TTC549 (cell line): ENCODE results near the gene ZBTB20.
"Not testable (repeated sequence)": the region's sequence is repeated elsewhere in the genome, so short reads cannot be mapped to it uniquely, and the experiment has no call there.

Experiments
- FAIRE-seq: peaks from 2 replicates; lab custom pipeline; 2012; peaks lifted over from hg19 to GRCh38; lab: Jason Lieb, UNC

ZBTB20 gene

GRCh38 chr3:115147329-115148141, 447 bp upstream of the ZBTB20 start:
- FAIRE-seq, result peak; percentile 93

DNA sequence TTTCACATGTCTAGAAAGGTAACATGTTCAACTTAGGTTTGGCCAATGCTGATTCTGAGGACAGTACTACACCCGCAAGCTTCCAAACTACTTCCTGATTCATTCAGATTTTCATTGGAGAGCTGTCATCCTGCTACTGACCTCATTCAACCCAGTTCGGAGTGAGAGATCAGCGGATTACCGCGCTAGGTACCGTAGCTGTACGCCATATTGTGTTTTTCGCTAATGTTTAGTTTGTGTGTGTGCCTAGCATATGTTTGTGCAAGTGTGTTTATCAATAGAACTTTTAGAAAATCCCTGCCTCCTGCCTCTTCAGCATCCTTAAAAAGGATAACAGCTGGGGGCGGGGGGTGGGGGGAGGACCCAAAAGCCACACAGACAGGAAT, 1.1 kb downstream of the ZBTB20 start:
- FAIRE-seq, result no peak

- FAIRE-seq, result no peak
These were observed 5.9 kb downstream of the ZBTB20 start for GRCh38 chr3:115141033-115141757.

GRCh38 chr3:115139072-115139471, 8.0 kb downstream of the ZBTB20 start:
- FAIRE-seq, result no peak

GRCh38 chr3:115134648-115135347, 12.3 kb downstream of the ZBTB20 start:
- no peak for FAIRE-seq

DNA sequence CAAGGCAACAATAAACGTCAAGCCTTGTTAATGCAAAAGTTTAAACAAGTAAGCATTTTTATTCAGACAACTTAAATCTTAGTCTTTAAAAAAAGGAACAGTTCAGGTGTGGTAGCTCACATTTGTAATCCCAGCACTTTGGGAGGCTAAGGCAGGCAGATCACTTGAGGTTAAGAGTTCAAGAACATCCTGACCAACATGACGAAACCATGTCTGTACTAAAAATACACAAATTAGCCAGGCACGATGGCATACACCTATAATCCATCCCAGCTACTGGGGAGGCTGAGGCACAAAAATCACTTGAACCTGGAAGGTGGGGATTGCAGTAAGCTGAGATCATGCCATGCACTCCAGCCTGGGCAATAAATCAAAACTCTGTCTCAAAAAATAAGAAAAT, 19.9 kb downstream of the ZBTB20 start:
- FAIRE-seq, result no peak

GRCh38 chr3:115120597-115120996, 26.5 kb downstream of the ZBTB20 start:
- no peak for FAIRE-seq

DNA sequence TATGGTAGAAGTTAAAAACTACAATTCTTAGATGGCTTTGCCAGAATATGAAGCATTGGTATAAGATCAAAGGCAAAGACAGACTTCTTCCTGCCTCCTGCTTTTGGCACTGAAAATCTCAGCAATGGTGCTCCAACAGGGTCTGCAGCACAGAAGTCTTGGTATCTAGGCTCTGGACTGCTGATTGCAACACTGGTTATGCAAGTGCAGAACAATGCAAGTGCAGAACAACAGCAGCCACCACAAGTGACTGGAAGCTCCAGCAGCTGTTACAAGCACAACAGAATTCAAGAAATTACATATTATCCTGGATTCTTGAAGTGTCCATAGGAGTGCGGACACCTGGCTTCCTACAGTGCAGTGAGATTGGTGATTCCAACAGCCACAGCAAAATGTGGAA, 33.7 kb downstream of the ZBTB20 start:
- no peak for FAIRE-seq

DNA sequence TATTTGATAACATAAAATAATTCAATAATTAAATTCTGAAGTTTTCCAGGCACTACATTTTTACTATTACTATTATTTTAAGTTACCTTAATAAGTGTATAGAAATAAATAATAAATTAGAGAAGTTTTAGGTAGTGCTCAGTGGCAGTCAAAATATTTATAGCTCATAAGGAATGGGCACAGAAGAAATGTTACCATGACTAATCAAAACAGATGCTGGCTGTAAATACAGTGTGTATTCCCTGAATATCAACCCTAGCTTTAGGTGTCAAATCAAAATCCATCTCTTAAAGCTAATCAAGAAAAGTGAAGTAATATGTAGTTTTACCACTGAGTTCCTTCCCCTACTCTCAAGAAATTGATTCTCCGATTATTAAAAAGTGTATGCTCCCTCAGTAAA, 35.5 kb downstream of the ZBTB20 start:
- no peak for FAIRE-seq

- FAIRE-seq, result no peak
These were observed 36.3 kb downstream of the ZBTB20 start for GRCh38 chr3:115110830-115111229.

GRCh38 chr3:115110066-115110465, 37.0 kb downstream of the ZBTB20 start:
- FAIRE-seq, result not testable (repeated sequence)

- no peak for FAIRE-seq
These were observed 38.5 kb downstream of the ZBTB20 start for GRCh38 chr3:115108614-115109013.

- FAIRE-seq, result no peak
These were observed 45.0 kb downstream of the ZBTB20 start for GRCh38 chr3:115102046-115102445.

DNA sequence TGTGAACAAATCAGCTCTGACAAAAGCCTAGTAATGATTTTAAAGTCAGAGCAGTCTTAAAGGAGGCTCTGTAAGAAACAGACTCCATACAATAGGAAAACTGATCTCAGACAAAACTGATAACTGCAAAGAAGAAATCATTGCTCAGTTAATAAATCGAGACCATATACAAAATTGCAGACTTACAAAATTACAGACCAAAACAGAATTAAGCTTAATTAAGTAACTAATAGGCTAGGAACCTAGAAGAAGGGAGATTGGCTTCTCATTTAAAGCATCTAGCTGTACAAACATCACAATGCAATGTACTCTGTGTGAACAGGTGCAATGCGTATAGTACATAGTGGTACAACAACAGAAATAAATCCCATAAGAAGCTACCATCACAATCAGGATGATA, 46.3 kb downstream of the ZBTB20 start:
- FAIRE-seq, result no peak

- FAIRE-seq, result no peak
These were observed 47.0 kb downstream of the ZBTB20 start for GRCh38 chr3:115099986-115100571.

DNA sequence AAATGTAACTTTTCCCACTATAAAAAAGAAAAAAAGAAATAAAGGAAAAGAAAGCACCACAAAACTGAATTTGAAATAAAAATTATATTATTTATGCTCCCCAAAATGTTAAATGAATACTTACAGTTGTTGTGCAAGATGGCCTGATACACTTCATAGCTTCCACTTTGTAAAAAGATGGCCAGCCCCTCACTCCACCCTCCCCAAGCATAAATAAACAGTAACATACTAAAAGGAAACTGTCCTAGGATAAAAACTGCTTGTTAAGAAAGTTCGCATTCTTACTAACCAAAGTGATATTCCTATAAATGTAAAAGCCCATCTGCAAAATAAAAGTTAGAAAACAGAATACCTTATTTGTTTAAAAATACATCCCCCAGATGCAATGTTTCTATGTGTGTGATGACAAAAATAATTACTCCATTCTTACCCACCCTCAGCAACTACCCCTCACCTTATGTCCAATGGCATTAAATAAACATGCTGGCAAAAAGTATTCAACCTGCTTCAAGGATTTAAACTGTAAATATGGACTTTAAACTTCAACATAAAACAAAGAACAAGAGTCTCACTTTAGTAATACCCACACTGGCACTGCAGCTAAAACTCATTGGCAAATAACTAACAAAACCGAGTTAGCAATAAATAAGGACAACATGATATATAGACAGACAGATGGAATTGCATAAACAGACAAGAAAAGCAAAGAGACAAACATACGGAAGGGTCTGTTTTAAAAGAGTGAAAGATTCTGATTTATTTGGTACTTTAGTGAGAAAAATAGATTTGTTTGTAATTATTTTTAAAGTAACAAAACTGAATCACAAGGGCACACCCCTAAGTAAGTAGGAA, 47.7 kb downstream of the ZBTB20 start:
- no peak for FAIRE-seq

DNA sequence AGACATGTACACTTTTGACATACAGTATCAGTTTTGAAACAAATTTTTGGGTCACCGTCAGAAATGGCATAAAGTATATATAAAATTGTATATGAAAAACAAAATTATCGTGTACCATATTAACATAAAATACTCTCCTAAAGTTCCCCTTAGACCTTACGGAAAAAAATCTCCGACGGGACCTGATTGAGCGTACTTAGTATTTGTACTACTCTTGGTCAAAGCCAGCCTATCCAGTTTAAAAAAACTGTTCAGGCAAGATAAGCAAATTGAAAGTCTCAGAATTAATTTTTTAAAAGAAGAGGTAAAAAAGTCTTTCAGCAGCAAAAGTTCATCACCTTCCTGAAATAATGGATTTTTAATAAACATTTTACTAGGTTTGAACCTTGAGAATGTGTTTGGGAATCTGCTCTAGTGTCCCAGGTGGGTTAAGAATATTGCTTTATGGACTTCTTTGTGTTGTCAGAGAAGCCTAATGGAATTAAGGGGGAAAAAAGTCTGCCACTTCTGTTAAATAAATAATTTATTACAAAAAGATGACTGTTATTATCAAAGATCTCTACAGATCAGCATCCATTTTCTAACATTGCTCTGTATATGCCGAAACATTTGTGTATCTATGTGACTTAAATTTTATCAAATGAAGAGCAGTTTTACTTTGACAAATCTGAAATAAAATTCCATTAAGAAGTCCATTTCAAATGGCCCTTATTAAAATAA, 48.6 kb downstream of the ZBTB20 start:
- no peak for FAIRE-seq

- no peak for FAIRE-seq
These were observed 51.9 kb downstream of the ZBTB20 start for GRCh38 chr3:115095236-115095635.

DNA sequence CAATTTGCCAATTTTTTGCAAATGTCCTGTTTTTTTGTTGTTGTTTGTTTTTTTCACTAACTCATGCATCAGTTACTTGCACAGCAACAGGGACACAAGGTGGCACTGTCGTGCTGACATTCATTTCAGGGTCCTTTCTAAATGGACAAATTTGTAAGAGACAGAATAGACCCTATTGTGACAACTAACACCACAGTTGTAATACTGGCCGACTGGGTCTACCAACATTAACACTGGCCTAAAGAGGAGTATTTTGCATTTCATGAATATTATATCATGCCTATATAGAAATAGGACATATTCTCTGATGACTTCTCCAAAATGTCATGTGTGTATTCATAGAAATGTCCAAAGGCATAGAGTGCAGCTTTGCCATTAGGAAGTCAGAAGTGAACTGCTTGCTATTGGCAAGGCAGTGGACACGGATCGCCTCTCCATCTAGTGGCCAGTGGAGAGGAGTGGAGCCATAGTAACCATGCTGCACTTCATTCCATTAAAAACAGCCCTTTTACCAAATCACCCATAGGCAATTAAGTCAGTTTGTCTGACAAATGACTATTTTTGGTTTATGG, 54.8 kb downstream of the ZBTB20 start:
- peak; percentile 78 for FAIRE-seq

- FAIRE-seq, result no peak
These were observed 56.4 kb downstream of the ZBTB20 start for GRCh38 chr3:115090712-115091111.

DNA sequence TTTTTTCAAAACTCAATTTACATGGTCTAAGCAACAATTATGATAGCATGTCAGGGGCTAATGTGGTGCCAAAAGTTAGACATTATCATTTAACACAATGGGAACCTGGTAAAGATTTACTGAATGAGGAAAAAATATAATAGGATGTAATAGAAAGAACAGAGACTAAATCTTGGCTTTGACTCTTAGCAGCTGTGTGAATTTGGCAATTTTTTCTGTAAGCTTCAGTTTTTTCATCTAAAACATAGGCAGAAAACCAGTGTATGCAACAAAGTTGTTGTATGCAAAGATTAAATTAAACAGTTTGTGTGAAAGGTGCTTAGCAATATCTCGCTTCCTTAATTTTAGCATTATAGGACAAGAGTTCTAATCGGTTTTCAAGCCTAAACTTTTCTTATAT, 57.6 kb downstream of the ZBTB20 start:
- FAIRE-seq, result no peak
